ENCODE results near the gene ODF2.
"Not testable (repeated sequence)": the region's sequence is repeated elsewhere in the genome, so short reads cannot be mapped to it uniquely, and the experiment has no call there.

Gene ODF2

DNA sequence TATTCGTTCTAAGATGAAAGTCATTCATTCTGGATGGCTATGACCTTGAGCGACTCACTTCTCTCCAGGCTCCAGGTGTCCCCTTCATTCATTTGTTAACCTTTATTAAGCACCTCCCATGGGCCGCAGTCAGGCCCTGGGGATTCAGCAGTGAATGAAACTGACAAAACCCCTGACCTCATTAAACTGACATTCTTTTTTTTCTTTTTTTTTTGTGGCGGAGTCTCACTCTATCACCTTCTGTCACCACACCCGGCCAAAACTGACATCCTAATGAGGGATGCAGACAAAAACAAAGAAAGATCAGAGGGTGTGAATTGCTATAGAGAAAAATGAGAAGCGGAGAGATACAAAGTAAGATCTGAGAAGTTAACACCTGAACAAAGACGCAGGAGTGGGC is 16.5 kb upstream of the ODF2 start:
- Histone ChIP-seq H3K27me3 (ENCODE audit: insufficient read depth, insufficient read length) (no peaks in the 10 kb centered on the region), H3K4me1 (ENCODE audit: insufficient read depth, insufficient read length) (peaks cover 9% of the 10 kb centered on the region), H3K36me3 (ENCODE audit: insufficient read depth, insufficient read length, low read length) (peaks cover 13% of the 10 kb centered on the region), H3K4me3 (ENCODE audit: insufficient read length, low read depth) (no peak overlapping the region), H3K9me3 (ENCODE audit: insufficient read depth, low read length) (no peaks in the 10 kb centered on the region), H3K9ac (ENCODE audit: insufficient read length, low read depth) (no peak overlapping the region)
- no peak for DNase-seq (ENCODE audit: low read depth, low spot score)
- TF ChIP-seq YY1 (IDR thresholded peaks at IDR 0.05; ENCODE audit: insufficient read depth, insufficient read length) (no peak), ZNF274 (IDR thresholded peaks at IDR 0.05; ENCODE audit: low read depth, low read length) (no peak), SUZ12 (IDR thresholded peaks at IDR 0.05; ENCODE audit: extremely low read depth, insufficient read depth, insufficient read length) (no peak)

DNA sequence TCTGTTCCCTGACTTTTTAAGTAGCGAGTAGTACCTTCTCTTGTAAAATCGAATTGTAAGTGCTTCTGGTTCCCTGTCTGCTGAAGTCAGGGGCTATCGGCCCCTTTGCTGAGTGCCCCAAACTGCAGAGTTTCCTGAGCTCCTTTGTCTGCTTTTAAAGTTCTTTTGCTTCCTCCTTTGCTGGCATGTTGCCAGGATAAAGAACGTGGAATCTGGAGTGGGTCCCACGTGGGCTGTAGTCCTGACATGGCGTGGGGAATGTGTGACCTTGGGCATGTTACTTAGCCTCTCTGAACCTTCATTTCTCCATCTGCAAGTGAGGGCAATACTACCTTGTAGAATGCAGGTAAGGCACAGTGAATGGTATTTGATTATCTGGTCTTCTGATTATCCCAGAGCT is 13.7 kb upstream of the ODF2 start:
- no peak for DNase-seq (ENCODE audit: low read depth, low spot score)
- Histone ChIP-seq H3K27me3 (ENCODE audit: insufficient read depth, insufficient read length) (peaks cover 5% of the 10 kb centered on the region), H3K36me3 (ENCODE audit: insufficient read depth, insufficient read length, low read length) (no peaks in the 10 kb centered on the region), H3K9ac (ENCODE audit: insufficient read length, low read depth) (no peak overlapping the region), H3K4me3 (ENCODE audit: insufficient read length, low read depth) (no peak overlapping the region), H3K9me3 (ENCODE audit: insufficient read depth, low read length) (no peaks in the 10 kb centered on the region), H3K4me1 (ENCODE audit: insufficient read depth, insufficient read length) (peaks cover 7% of the 10 kb centered on the region)
- TF ChIP-seq ZNF274 (IDR thresholded peaks at IDR 0.05; ENCODE audit: low read depth, low read length) = no peak
- no peak for TF ChIP-seq SUZ12 (IDR thresholded peaks at IDR 0.05; ENCODE audit: extremely low read depth, insufficient read depth, insufficient read length)
- no peak for TF ChIP-seq YY1 (IDR thresholded peaks at IDR 0.05; ENCODE audit: insufficient read depth, insufficient read length)

DNA sequence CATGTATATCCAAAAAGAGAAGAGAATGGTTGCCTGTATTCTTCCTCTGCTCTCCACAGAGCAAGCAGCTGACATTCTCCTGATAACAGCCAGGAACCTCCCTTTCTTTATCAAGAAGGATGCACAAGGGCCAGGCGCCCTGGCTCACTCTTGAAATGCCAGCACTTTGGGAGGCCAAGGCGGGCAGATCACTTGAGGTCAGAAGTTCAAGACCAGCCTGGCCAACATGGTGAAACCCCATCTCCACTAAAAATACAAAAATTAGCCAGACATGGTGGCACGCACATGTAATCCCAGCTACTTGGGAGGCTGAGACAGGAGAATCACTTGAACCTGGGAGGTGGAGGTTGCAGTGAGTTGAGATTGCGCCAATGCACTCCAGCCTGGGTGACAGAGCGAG is 9.3 kb upstream of the ODF2 start:
- H3K27me3 ChIP-seq (ENCODE audit: insufficient read depth, insufficient read length); DNase-seq (ENCODE audit: low read depth, low spot score); H3K9ac ChIP-seq (ENCODE audit: insufficient read length, low read depth); H3K4me1 ChIP-seq (ENCODE audit: insufficient read depth, insufficient read length); H3K4me3 ChIP-seq (ENCODE audit: insufficient read length, low read depth); H3K9me3 ChIP-seq (ENCODE audit: insufficient read depth, low read length); H3K36me3 ChIP-seq (ENCODE audit: insufficient read depth, insufficient read length, low read length): not testable (repeated sequence)

DNA sequence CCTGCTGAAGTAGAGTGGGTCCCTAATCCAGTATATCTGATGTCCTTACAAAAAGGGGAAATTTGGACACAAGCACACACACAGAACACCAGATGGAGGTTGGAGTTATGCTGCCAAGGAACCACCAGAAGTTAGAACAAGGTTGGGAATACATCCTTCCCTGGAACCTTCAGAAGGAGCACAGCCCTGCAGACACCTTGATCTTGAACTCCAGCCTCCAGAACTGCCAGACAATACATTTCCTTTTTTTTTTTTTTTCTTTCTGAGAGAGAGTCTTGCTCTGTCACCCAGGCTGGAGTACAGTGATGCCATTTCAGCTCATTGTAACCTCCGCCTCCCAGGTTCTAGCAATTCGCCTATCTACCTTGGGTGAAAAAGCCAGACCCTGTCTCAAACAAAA is 7.1 kb upstream of the ODF2 start:
- H3K9me3 ChIP-seq (ENCODE audit: insufficient read depth, low read length) = no peaks in the 10 kb centered on the region
- H3K4me3 ChIP-seq (ENCODE audit: insufficient read length, low read depth) = no peak overlapping the region
- no peak overlapping the region for H3K9ac ChIP-seq (ENCODE audit: insufficient read length, low read depth)
- H3K4me1 ChIP-seq (ENCODE audit: insufficient read depth, insufficient read length) = peaks cover 2% of the 10 kb centered on the region
- no peak for TF ChIP-seq ZNF274 (IDR thresholded peaks at IDR 0.05; ENCODE audit: low read depth, low read length)
- no peak for TF ChIP-seq YY1 (IDR thresholded peaks at IDR 0.05; ENCODE audit: insufficient read depth, insufficient read length)
- TF ChIP-seq SUZ12 (IDR thresholded peaks at IDR 0.05; ENCODE audit: extremely low read depth, insufficient read depth, insufficient read length) = no peak
- H3K36me3 ChIP-seq (ENCODE audit: insufficient read depth, insufficient read length, low read length) = no peaks in the 10 kb centered on the region
- peaks cover 5% of the 10 kb centered on the region for H3K27me3 ChIP-seq (ENCODE audit: insufficient read depth, insufficient read length)
- DNase-seq (ENCODE audit: low read depth, low spot score) = no peak

DNA sequence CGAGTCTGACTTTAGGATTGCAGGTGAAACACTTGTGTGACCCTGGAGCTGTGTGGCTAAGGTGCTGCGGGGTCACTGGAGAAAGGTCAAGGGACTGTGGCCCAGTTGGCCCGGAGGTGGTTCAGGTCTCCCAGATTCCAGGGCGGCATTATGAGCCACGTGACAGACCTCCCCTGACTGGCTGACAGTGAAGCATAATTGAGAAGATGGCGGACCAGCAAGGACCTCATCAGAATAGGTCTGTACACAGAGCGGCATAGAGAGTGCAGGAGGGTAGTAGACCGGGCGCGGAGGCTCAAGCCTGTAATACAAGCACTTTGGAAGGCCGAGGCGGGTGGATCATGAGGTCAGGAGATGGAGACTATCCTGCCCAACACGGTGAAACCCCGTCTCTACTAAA is 815 bp upstream of the ODF2 start:
- TF ChIP-seq SUZ12 (IDR thresholded peaks at IDR 0.05; ENCODE audit: extremely low read depth, insufficient read depth, insufficient read length) (no peak), YY1 (IDR thresholded peaks at IDR 0.05; ENCODE audit: insufficient read depth, insufficient read length) (no peak), ZNF274 (IDR thresholded peaks at IDR 0.05; ENCODE audit: low read depth, low read length) (no peak)
- no peak for DNase-seq (ENCODE audit: low read depth, low spot score)
- H3K27me3 ChIP-seq (ENCODE audit: insufficient read depth, insufficient read length) = peaks cover 16% of the 10 kb centered on the region
- peaks cover 11% of the 10 kb centered on the region for H3K36me3 ChIP-seq (ENCODE audit: insufficient read depth, insufficient read length, low read length)
- H3K9ac ChIP-seq (ENCODE audit: insufficient read length, low read depth) = no peak overlapping the region
- H3K4me1 ChIP-seq (ENCODE audit: insufficient read depth, insufficient read length) = peaks cover 7% of the 10 kb centered on the region
- H3K4me3 ChIP-seq (ENCODE audit: insufficient read length, low read depth) = no peak overlapping the region
- H3K9me3 ChIP-seq (ENCODE audit: insufficient read depth, low read length) = no peaks in the 10 kb centered on the region

DNA sequence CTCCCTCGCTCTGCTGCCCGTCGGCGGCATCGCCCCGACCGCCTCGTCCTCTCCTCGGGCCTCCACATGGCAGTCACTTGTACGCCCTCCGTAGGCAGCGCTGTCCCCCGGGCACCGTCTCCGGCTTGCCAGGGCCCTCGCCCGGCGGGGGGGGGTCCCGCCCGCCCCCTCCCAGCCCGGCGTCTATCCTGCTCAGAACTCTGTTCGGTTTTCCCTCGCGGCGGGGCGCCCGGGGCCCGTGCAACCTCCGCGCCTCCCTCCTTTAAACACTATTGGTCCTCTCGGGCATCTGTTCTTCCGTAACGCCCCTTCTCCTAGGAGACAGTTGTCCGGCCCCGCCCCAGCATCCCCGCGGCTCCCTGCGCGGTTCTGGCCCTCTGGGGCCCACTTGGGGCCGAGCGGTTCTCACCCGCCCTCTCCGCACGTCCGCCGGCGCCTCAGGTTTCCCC is 831 bp downstream of the ODF2 start:
- Histone ChIP-seq H3K4me3 (ENCODE audit: insufficient read length, low read depth) (peak overlapping the region; percentile 90), H3K27me3 (ENCODE audit: insufficient read depth, insufficient read length) (peaks cover 21% of the 10 kb centered on the region), H3K9ac (ENCODE audit: insufficient read length, low read depth) (peak overlapping the region; percentile 84), H3K4me1 (ENCODE audit: insufficient read depth, insufficient read length) (peaks cover 7% of the 10 kb centered on the region), H3K9me3 (ENCODE audit: insufficient read depth, low read length) (no peaks in the 10 kb centered on the region), H3K36me3 (ENCODE audit: insufficient read depth, insufficient read length, low read length) (peaks cover 24% of the 10 kb centered on the region)
- no peak for DNase-seq (ENCODE audit: low read depth, low spot score)
- TF ChIP-seq ZNF274 (IDR thresholded peaks at IDR 0.05; ENCODE audit: low read depth, low read length) (no peak), SUZ12 (IDR thresholded peaks at IDR 0.05; ENCODE audit: extremely low read depth, insufficient read depth, insufficient read length) (no peak), YY1 (IDR thresholded peaks at IDR 0.05; ENCODE audit: insufficient read depth, insufficient read length) (no peak)

DNA sequence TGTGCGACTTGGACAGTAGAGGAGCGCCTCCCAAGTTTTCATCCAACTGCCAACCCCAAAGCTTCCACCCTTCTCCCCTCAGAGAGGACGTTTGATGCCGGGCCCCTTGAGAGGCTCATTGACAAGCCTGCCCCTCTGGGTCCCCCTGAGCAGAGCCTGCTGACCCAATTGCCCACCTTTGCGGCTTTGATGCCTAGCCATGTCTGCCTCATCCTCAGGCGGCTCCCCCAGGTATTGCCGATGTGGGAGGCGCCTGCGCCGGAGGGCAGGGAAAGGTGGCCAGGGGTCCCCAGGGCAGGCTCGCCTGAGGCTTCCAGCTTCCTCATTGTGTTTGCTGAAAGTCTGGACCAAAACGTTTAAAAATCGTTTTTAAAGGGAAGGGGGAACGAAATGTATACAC is 1.4 kb downstream of the ODF2 start:
- Histone ChIP-seq H3K4me1 (ENCODE audit: insufficient read depth, insufficient read length) (peaks cover 5% of the 10 kb centered on the region), H3K36me3 (ENCODE audit: insufficient read depth, insufficient read length, low read length) (peaks cover 28% of the 10 kb centered on the region), H3K4me3 (ENCODE audit: insufficient read length, low read depth) (peak overlapping the region; percentile 90), H3K27me3 (ENCODE audit: insufficient read depth, insufficient read length) (peaks cover 21% of the 10 kb centered on the region), H3K9me3 (ENCODE audit: insufficient read depth, low read length) (no peaks in the 10 kb centered on the region), H3K9ac (ENCODE audit: insufficient read length, low read depth) (peak overlapping the region; percentile 16)
- DNase-seq (ENCODE audit: low read depth, low spot score) = no peak
- no peak for TF ChIP-seq YY1 (IDR thresholded peaks at IDR 0.05; ENCODE audit: insufficient read depth, insufficient read length)
- TF ChIP-seq ZNF274 (IDR thresholded peaks at IDR 0.05; ENCODE audit: low read depth, low read length) = no peak
- TF ChIP-seq SUZ12 (IDR thresholded peaks at IDR 0.05; ENCODE audit: extremely low read depth, insufficient read depth, insufficient read length) = no peak

DNA sequence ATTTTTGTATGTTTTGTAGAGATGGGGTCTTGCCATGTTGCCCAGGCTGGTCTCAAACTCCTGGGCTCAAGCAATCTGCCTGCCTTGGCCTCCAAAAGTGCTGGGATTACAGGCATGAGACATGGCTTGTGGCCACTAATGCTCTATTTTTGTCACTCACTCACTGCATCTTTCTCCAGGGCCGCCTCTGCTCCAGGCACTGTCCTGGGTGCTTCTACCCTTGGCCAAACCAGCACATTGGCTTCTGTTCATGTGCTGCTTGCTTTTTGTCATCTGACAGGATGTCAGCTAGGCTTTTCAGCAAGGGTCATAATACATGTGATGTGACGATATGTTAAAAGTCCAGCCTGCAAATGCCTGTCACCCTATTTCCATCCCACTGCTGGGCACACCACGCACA is 3.2 kb downstream of the ODF2 start:
- H3K4me1 ChIP-seq (ENCODE audit: insufficient read depth, insufficient read length) = peaks cover 5% of the 10 kb centered on the region
- H3K9me3 ChIP-seq (ENCODE audit: insufficient read depth, low read length) = no peaks in the 10 kb centered on the region
- no peak overlapping the region for H3K4me3 ChIP-seq (ENCODE audit: insufficient read length, low read depth)
- TF ChIP-seq ZNF274 (IDR thresholded peaks at IDR 0.05; ENCODE audit: low read depth, low read length) = no peak
- no peak for TF ChIP-seq YY1 (IDR thresholded peaks at IDR 0.05; ENCODE audit: insufficient read depth, insufficient read length)
- no peak for TF ChIP-seq SUZ12 (IDR thresholded peaks at IDR 0.05; ENCODE audit: extremely low read depth, insufficient read depth, insufficient read length)
- peaks cover 21% of the 10 kb centered on the region for H3K27me3 ChIP-seq (ENCODE audit: insufficient read depth, insufficient read length)
- H3K9ac ChIP-seq (ENCODE audit: insufficient read length, low read depth) = no peak overlapping the region
- DNase-seq (ENCODE audit: low read depth, low spot score) = no peak
- H3K36me3 ChIP-seq (ENCODE audit: insufficient read depth, insufficient read length, low read length) = peaks cover 39% of the 10 kb centered on the region
